ENCODE results near the gene KIAA1755.

The KIAA1755 gene

GRCh38 chr20:38202153-38202981 is 58.2 kb downstream of the KIAA1755 start:
- DNase-seq (ENCODE audit: low read depth in 2 of 2): no peak

GRCh38 chr20:38201356-38201755 is 59.2 kb downstream of the KIAA1755 start:
- DNase-seq (ENCODE audit: low read depth in 2 of 2): no peak

- no peak for DNase-seq (ENCODE audit: low read depth in 2 of 2)
Observed at GRCh38 chr20:38200646-38201045, 59.9 kb downstream of the KIAA1755 start.

GRCh38 chr20:38199501-38200390 is 60.8 kb downstream of the KIAA1755 start:
- DNase-seq (ENCODE audit: low read depth in 2 of 2): no peak

- DNase-seq (ENCODE audit: low read depth in 2 of 2): no peak
Observed at GRCh38 chr20:38198238-38198861, 62.2 kb downstream of the KIAA1755 start.

GRCh38 chr20:38197619-38198018 is 62.9 kb downstream of the KIAA1755 start:
- DNase-seq (ENCODE audit: low read depth in 2 of 2): no peak

GRCh38 chr20:38197217-38197616 is 63.3 kb downstream of the KIAA1755 start:
- no peak for DNase-seq (ENCODE audit: low read depth in 2 of 2)

- DNase-seq (ENCODE audit: low read depth in 2 of 2): no peak
Observed at GRCh38 chr20:38196592-38196991, 63.9 kb downstream of the KIAA1755 start.

- no peak for DNase-seq (ENCODE audit: low read depth in 2 of 2)
Observed at GRCh38 chr20:38196076-38196475, 64.5 kb downstream of the KIAA1755 start.

GRCh38 chr20:38195521-38195920 is 65.0 kb downstream of the KIAA1755 start:
- DNase-seq (ENCODE audit: low read depth in 2 of 2): no peak

- no peak for DNase-seq (ENCODE audit: low read depth in 2 of 2)
Observed at GRCh38 chr20:38194971-38195504, 65.5 kb downstream of the KIAA1755 start.

GRCh38 chr20:38193586-38194105 is 66.9 kb downstream of the KIAA1755 start:
- DNase-seq (ENCODE audit: low read depth in 2 of 2): no peak

GRCh38 chr20:38192323-38192885 is 68.1 kb downstream of the KIAA1755 start:
- no peak for DNase-seq (ENCODE audit: low read depth in 2 of 2)

GRCh38 chr20:38191654-38192053 is 68.9 kb downstream of the KIAA1755 start:
- no peak for DNase-seq (ENCODE audit: low read depth in 2 of 2)

GRCh38 chr20:38190936-38191371 is 69.6 kb downstream of the KIAA1755 start:
- no peak for DNase-seq (ENCODE audit: low read depth in 2 of 2)

GRCh38 chr20:38190166-38190565 is 70.4 kb downstream of the KIAA1755 start:
- DNase-seq (ENCODE audit: low read depth in 2 of 2): no peak

GRCh38 chr20:38187517-38187916 is 73.0 kb downstream of the KIAA1755 start:
- no peak for DNase-seq (ENCODE audit: low read depth in 2 of 2)

- DNase-seq (ENCODE audit: low read depth in 2 of 2): no peak
Observed at GRCh38 chr20:38186788-38187221, 73.7 kb downstream of the KIAA1755 start.

GRCh38 chr20:38184101-38184500 is 76.4 kb downstream of the KIAA1755 start:
- no peak for DNase-seq (ENCODE audit: low read depth in 2 of 2)

GRCh38 chr20:38181971-38182370 is 78.6 kb downstream of the KIAA1755 start:
- no peak for DNase-seq (ENCODE audit: low read depth in 2 of 2)

- DNase-seq (ENCODE audit: low read depth in 2 of 2): no peak
Observed at GRCh38 chr20:38181207-38181801, 79.2 kb downstream of the KIAA1755 start.

All from stimulated activated CD4-positive, alpha-beta T cell treated with anti-CD3 and anti-CD28 coated beads, Interleukin-1b, Interleukin-23, amount 100 ng/mL, for 4 hours (primary cell).